NCI-H748 (cell line): ENCODE results near the gene STK32C.

Source experiments
- DNase-seq: peaks from one replicate; lab custom pipeline; 2025; ENCODE audit not compliant: unreplicated experiment; lab: John Stamatoyannopoulos, UW

Gene STK32C

DNA sequence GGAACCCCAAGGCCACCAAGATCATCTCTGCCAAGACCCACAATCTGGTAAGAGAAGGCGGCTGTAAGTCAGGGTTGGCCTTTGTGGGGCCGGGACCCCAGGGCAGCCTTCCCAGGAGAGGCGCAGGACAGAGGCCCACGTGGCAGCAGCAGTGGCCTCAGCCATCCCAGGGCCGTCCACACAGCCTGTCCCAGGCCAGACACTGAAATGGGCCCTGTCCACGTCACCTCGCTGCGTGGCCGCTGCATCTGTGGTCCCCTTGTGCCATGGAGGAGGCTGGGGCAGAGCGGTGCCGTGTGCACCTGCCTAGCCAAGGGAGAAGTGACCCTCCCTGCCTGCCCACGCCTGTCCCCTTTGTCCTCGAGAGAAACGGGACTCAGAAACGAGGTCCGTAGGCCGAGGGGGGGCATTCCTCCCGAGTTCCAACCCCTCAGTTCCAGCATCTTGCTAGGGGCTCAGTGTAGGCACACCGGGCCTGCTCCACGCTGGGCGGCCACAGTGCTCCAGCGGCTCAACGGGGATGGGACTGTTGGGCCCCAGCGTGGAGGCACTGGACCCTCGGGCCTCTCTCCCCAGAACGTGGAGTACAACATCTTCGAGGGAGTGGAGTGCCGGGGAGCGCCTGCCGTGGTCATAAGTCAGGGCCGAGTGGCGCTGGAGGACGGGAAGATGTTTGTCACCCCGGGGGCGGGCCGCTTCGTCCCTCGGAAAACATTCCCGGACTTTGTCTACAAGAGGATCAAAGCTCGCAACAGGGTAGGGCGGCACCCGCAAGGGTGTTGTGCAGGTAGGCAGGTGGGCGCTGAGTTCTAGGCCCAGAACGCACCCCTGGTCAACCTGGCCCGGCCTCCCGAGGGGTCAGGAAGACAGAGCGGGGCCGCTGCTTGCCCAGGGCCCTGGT lies 105.4 kb downstream of the STK32C start:
- no peak for DNase-seq

GRCh38 chr10:132201111-132201969 lies 106.4 kb downstream of the STK32C start:
- DNase-seq, result no peak

DNA sequence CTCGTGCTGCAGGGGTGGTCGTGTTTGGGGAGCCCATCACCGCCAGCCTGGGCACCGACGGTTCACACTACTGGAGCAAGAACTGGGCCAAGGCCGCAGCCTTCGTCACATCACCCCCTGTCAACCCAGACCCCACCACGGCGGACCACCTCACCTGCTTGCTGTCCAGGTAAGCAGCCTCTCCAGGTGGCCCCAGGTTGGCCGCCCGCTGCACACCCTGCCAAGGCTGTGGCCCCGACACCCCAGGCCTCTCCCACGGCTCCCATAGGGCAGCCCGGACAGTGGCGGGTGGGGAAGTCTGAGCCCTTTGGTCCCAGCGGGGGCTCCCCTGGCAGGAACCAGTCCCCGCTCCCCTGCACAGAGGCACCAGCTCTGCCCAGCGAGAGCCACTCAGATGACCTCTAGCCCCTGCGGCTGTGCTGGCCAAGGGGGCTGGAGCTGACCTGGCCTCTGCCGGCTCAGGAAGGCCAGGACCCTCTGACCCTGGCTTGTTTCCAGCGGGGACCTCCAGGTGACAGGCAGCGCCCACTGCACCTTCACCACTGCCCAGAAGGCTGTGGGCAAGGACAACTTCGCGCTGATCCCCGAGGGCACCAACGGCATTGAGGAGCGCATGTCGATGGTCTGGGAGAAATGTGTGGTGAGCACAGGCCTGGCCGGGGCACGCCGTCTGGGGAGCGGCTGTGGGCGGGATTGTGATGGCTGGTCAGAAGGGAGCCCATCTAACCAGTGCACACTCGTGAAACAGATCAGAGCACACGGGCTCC lies 107.2 kb downstream of the STK32C start:
- no peak for DNase-seq

- no peak for DNase-seq
Measured at GRCh38 chr10:132199854-132200311, 107.9 kb downstream of the STK32C start.

- DNase-seq, result no peak
Measured at GRCh38 chr10:132199268-132199853, 108.4 kb downstream of the STK32C start.

DNA sequence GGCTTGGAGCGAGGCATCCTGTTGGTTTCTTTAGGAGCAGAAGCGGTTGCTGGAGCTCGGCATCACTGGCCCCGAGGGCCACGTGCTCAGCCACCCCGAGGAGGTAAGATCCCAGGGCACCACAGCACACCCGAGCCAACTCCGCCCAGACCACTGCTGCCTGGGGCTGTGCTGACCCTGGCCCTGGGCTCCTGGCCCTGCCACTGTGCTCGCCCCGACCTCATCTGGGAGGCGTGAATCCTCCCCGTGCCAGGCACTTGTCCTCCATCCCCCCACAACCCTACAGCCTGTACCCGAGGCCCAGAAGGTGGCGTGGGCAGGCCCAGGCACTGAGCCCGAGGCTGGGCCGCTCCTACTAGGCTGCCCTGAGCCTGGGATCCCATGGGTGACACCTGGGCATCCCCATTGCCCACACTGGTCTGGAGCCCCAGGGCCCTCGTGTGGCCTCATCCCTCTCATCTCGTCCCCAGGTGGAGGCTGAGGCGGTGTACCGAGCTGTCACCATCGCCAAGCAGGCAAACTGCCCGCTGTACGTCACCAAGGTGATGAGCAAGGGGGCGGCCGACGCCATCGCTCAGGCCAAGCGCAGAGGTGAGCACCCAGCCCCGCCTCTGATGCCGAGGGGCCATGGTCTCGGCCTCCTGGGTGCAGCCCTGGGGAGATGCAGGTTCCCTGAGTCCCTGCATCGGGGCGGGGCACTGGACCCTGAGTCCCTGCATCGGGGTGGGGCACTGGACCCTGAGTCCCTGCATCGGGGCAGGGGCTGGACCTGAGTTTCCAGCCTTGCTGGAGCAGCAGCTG lies 109.2 kb downstream of the STK32C start:
- no peak for DNase-seq

DNA sequence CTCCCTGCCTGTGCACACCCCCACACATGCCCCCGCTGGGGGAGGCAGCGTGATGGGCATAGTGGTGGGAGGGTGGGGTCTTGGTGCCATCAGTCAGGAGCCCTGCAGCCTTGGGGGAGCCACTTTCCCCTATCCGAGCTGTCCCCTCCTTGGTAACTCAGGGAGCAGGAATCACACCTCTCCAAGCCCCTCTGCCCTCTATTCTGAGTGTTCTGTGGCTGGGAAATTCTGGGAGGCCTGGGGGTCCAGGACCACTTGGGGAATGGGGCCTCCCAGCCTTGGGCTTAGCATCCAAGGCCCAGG lies 109.7 kb downstream of the STK32C start:
- no peak for DNase-seq

- no peak for DNase-seq
Measured at GRCh38 chr10:132197271-132198067, 110.3 kb downstream of the STK32C start.

- DNase-seq, result no peak
Measured at GRCh38 chr10:132196178-132197113, 111.3 kb downstream of the STK32C start.

DNA sequence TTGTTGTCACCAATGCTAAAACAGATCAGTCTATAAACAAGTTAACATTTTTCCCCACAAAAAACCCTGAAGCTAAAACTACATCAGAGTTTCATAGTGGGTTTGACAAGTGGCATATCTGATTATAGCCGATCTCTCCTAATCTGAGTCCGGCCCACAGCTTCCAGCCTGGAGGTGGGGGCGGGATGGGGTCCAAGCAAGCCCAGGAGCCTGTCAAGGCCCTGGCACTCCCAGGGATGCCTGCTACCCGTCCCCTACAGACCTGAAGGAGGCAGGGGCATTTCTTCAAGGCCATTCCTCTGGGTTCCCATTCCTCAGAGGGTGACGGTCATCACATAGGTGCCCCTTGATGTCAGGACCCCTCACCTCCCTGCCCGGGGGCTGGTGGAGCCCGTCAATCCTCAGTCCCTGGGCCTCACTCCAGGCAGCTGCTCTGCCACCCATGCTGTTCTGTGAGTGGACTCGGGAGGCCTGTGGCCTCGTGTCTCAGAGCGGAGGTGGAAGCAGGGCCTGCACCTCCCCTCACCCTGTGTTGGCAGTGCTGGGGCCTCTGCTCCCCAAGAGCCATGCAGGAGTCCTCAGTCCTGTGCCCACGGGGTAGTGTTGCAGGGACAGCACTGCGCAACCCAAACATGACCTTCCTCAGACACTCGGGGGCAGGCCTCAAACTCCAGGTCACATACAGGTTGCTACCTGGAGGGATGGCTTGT lies 112.2 kb downstream of the STK32C start:
- no peak for DNase-seq

DNA sequence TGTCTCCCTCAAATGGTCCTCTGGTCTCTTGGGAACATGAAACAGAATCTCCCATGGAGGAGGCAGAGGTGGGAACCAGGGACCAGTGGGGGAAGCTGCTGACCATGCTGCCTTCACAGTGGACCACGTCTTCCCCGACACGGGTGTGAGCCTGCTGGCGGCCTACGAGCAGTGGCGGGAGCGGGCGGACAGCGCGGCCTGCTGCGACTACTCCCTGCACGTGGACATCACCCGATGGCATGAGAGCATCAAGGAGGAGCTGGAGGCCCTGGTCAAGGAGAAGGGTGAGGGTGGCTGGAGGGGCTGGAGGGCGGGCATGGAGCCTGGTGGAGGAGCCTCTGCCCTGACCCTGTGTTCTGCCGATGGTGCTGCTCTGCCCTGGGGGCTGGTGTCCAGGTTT lies 113.0 kb downstream of the STK32C start:
- no peak for DNase-seq

DNA sequence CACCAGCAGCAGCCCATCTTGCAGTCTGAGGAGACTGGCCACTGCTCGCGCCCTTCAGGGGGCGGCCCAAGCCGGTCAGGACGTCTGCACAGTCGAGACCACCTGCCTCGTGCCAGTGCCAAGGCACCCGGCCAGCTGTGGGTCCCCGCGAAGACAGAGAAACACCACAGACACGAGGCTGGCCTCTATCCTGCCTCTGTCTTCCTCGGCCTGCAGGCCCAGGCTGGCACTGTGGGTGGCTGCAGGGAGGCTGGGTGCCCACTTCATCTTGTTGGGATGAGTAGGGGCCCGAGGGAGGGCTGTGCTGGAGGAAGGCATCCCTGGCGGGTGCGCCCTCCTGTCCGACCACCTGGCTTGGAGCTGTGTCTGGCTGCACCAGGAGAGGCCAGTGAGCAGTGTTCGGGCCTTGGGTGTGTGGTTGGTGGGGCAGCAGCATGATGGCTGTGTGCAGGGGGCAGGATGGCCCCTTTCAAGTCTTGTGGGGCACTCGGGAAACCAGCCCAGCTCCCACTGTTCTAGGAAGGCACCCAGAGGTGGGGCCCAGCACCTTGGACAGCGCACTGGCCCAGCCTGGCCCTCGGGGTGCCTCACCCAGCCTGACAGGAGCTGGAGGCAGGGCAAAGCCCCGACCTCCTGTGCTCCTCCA lies 113.7 kb downstream of the STK32C start:
- DNase-seq, result no peak

GRCh38 chr10:132192991-132193665 lies 114.6 kb downstream of the STK32C start:
- DNase-seq, result no peak

DNA sequence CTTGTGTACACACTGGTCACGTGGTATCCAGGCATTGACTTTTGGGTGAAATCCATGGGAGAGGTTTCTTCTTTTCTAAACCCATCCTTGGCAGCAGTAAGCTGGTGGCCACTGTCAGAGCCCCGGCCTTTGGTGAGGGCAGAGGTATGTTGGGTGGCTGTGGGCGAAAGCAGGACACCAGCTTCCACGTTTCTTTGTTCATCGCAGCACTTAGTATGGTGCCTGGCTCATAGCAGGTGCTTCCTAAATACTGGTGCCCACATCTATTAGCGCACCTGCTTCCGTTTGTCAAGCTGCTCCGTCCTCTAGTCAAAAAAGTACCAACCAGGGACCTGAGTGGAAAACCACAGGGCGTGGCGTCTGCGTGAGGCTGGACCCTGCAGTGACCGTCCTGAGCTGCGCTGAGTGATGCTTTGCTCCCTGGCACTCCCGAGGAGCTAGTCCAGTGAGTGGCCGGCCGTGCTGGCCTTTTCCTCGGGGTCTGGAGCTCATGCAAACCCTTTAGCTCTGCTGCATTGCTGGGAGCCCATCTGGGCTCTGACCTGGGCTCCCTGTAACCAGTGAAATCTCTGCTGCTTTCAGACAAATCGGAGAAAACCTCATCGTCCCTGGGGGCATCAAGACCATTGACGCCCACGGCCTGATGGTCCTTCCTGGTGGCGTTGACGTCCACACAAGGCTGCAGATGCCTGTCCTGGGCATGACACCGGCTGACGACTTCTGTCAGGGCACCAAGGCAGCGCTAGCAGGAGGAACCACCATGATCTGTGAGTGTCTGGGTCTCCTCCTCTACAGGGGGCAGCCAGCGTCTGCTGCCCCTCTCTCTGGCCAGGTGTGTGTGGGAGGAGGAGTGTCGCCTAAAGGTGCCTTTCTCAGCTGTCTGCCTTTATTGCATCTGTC lies 115.4 kb downstream of the STK32C start:
- no peak for DNase-seq

GRCh38 chr10:132189810-132190422 lies 117.8 kb downstream of the STK32C start:
- DNase-seq, result no peak
